Smooth muscle cell (in vitro differentiated cells): ENCODE data around the gene TAF5L. TPM values are rescaled to one million over a fixed set of nuclear protein-coding genes. Genes with fewer than 3 reads are reported as not detected.

Experiments
- DNase-seq: peaks from one replicate; lab custom pipeline; 2025; ENCODE audit not compliant: unreplicated experiment; lab: John Stamatoyannopoulos, UW
- H2AFZ ChIP-seq: fragments of 200-600 bp; sonication (generic); 2 replicates; pipeline ENCODE4 v1.6.0; 2016; ENCODE audit warnings: antibody characterized with exemption, low read depth, mild to moderate bottlenecking
- H3F3A ChIP-seq: fragments of 200-600 bp; sonication (generic); 2 replicates; pipeline ENCODE4 v1.6.0; 2017; ENCODE audit warnings: antibody characterized with exemption, low read depth
- H3K27ac ChIP-seq: fragments of 200-600 bp; sonication (generic); 2 replicates; pipeline ENCODE4 v1.5.1; 2016; ENCODE audit warnings: low read depth, mild to moderate bottlenecking
- H3K27me3 ChIP-seq: fragments of 200-600 bp; sonication (generic); 2 replicates; pipeline ENCODE4 v1.6.1; 2016; ENCODE audit warnings: low read depth, mild to moderate bottlenecking
- H3K36me3 ChIP-seq: fragments of 200-600 bp; sonication (generic); 2 replicates; pipeline ENCODE4 v1.5.1; 2016; ENCODE audit warnings: low read depth
- H3K4me1 ChIP-seq: fragments of 200-600 bp; sonication (generic); 2 replicates; pipeline ENCODE4 v1.5.1; 2016; ENCODE audit warnings: low read depth
- H3K4me2 ChIP-seq: fragments of 200-600 bp; sonication (generic); 2 replicates; pipeline ENCODE4 v1.6.0; 2016; ENCODE audit warnings: mild to moderate bottlenecking
- H3K4me3 ChIP-seq: fragments of 200-600 bp; sonication (generic); 2 replicates; pipeline ENCODE4 v1.5.1; 2016; ENCODE audit warnings: mild to moderate bottlenecking
- H3K79me2 ChIP-seq: fragments of 200-600 bp; sonication (generic); 2 replicates; pipeline ENCODE4 v1.6.0; 2016; ENCODE audit warnings: low read depth, mild to moderate bottlenecking
- H3K9ac ChIP-seq: fragments of 200-600 bp; sonication (generic); 2 replicates; pipeline ENCODE4 v1.6.0; 2016; ENCODE audit warnings: low read depth
- H3K9me3 ChIP-seq: fragments of 200-600 bp; sonication (generic); replicated peaks from 2 replicates; pipeline ENCODE4 v1.5.1; 2016; ENCODE audit warnings: low read depth
- H4K20me1 ChIP-seq: fragments of 200-600 bp; sonication (generic); 2 replicates; pipeline ENCODE4 v1.6.0; 2016; ENCODE audit warnings: low read depth
- CTCF ChIP-seq: fragments of 200-600 bp; sonication (generic); IDR thresholded peaks from 2 replicates; pipeline ENCODE4 v1.5.1; 2017; ENCODE audit warnings: borderline replicate concordance, mild to moderate bottlenecking, antibody characterized with exemption; ENCODE audit not compliant: insufficient read depth, poor library complexity, severe bottlenecking
- WGBS: methylation state at CpG from one replicate; pipeline ENCODE4 v1.1.7; 2016; ENCODE audit warnings: low lambda C conversion rate; 5-methylcytosine and 5-hydroxymethylcytosine counted together
- polyA plus RNA-seq: library from polyadenylated mRNA; unstranded; fragments of >200 nt; fragmentation: Nextera tagmentation; extraction: Ambion mirVana; gene quantifications from 2 replicates; pipeline ENCODE4 v1.2.1, GENCODE V29; 2016
- total RNA-seq: library from RNA; depleted of rRNA; stranded (reverse); fragments of >200 nt; gene quantifications from 2 replicates; pipeline ENCODE4 v1.2.3, GENCODE V29; 2014

TAF5L gene
- total and polyA plus RNA-seq, 2 experiments from 2014 or later: 3.3 to 11.3 TPM

- Histone ChIP-seq H3K27me3 (no peaks in the 10 kb centered on the region), H3K4me1 (no peaks in the 10 kb centered on the region), H3K9ac (no peak overlapping the region), H4K20me1 (no peaks in the 10 kb centered on the region), H3K4me3 (no peak overlapping the region), H3K27ac (no peak overlapping the region), H2AFZ (no peak overlapping the region), H3K36me3 (no peaks in the 10 kb centered on the region), H3F3A (no peaks in the 10 kb centered on the region), H3K4me2 (no peak overlapping the region), H3K79me2 (no peaks in the 10 kb centered on the region), H3K9me3 (no peaks in the 10 kb centered on the region)
- no peak for DNase-seq
- TF ChIP-seq CTCF: no peak
- whole genome bisulfite sequencing: 91% methylated on average over 5 of the region's 5 CpGs
Measured at GRCh38 chr1:229590119-229590518, 35.8 kb downstream of the TAF5L start.

GRCh38 chr1:229585338-229585737, 40.6 kb downstream of the TAF5L start:
- no peak overlapping the region for H3K9ac ChIP-seq
- H3K27ac ChIP-seq: no peak overlapping the region
- H3K9me3 ChIP-seq: no peaks in the 10 kb centered on the region
- H3K27me3 ChIP-seq: no peaks in the 10 kb centered on the region
- no peaks in the 10 kb centered on the region for H3F3A ChIP-seq
- no peak for DNase-seq
- no peaks in the 10 kb centered on the region for H3K4me1 ChIP-seq
- H3K36me3 ChIP-seq: no peaks in the 10 kb centered on the region
- H4K20me1 ChIP-seq: no peaks in the 10 kb centered on the region
- H3K4me2 ChIP-seq: no peak overlapping the region
- no peak overlapping the region for H2AFZ ChIP-seq
- no peaks in the 10 kb centered on the region for H3K79me2 ChIP-seq
- H3K4me3 ChIP-seq: no peak overlapping the region
- 72% methylated on average over 2 of the region's 2 CpGs for WGBS
- TF ChIP-seq CTCF: no peak

GRCh38 chr1:229582715-229583114, 43.2 kb downstream of the TAF5L start:
- WGBS: 94% methylated on average over 4 of the region's 4 CpGs
- H3K79me2 ChIP-seq: no peaks in the 10 kb centered on the region
- no peaks in the 10 kb centered on the region for H3K27me3 ChIP-seq
- no peak overlapping the region for H3K4me3 ChIP-seq
- no peak for TF ChIP-seq CTCF
- H3K36me3 ChIP-seq: no peaks in the 10 kb centered on the region
- no peaks in the 10 kb centered on the region for H3F3A ChIP-seq
- H3K9me3 ChIP-seq: no peaks in the 10 kb centered on the region
- no peak overlapping the region for H3K27ac ChIP-seq
- no peak overlapping the region for H3K9ac ChIP-seq
- no peak for DNase-seq
- no peaks in the 10 kb centered on the region for H3K4me1 ChIP-seq
- no peaks in the 10 kb centered on the region for H4K20me1 ChIP-seq
- H3K4me2 ChIP-seq: no peak overlapping the region
- no peak overlapping the region for H2AFZ ChIP-seq

GRCh38 chr1:229582011-229582694, 43.8 kb downstream of the TAF5L start:
- DNase-seq: no peak
- Histone ChIP-seq H4K20me1 (no peaks in the 10 kb centered on the region), H3K9me3 (no peaks in the 10 kb centered on the region), H3K4me2 (no peak overlapping the region), H3F3A (no peaks in the 10 kb centered on the region), H3K36me3 (no peaks in the 10 kb centered on the region), H2AFZ (no peak overlapping the region), H3K27ac (no peak overlapping the region), H3K4me3 (no peak overlapping the region), H3K79me2 (no peaks in the 10 kb centered on the region), H3K27me3 (no peaks in the 10 kb centered on the region), H3K9ac (no peak overlapping the region), H3K4me1 (no peaks in the 10 kb centered on the region)
- 93% methylated on average over 11 of the region's 11 CpGs for WGBS
- TF ChIP-seq CTCF: no peak
